Natural killer cell (primary cell): ENCODE data around the gene NR5A1. TPM values are rescaled to one million over a fixed set of nuclear protein-coding genes. Genes with fewer than 3 reads are reported as not detected.

Experiments used
- ATAC-seq, 3 donors: fragments of 150-1000 bp in 2 of 3; fragments of 200-7000 bp in 1 of 3; cut with Tn5 transposase; 1 replicate in 1 of 3; 2 replicates in 2 of 3; pipeline ENCODE4 v1.10.0; 2021; ENCODE audit warnings: mild to moderate bottlenecking in 2 of 3, moderate library complexity in 2 of 3
- DNase-seq, 2 donors: peaks; one replicate each; pipeline versions ENCODE4 v3.0.0 to v3.0.0-alpha.2; 2013 to 2021; ENCODE audit warnings: mixed read lengths in 1 of 2
- H3K27ac ChIP-seq: one replicate; pipeline ENCODE4 v1.5.1; 2013; ENCODE audit warnings: mild to moderate bottlenecking, low read length
- H3K27me3 ChIP-seq: one replicate; pipeline ENCODE4 v1.6.1; 2013; ENCODE audit warnings: low read length; ENCODE audit not compliant: control insufficient read depth, insufficient read depth
- H3K36me3 ChIP-seq: one replicate; pipeline ENCODE4 v1.6.1; 2013; ENCODE audit warnings: low read length; ENCODE audit not compliant: control insufficient read depth, insufficient read depth
- H3K4me1 ChIP-seq: one replicate; pipeline ENCODE4 v1.6.1; 2013; ENCODE audit warnings: low read length; ENCODE audit not compliant: control insufficient read depth, insufficient read depth
- H3K4me3 ChIP-seq: one replicate; pipeline ENCODE4 v1.5.1; 2013; ENCODE audit warnings: low read length
- H3K9me3 ChIP-seq: one replicate; pipeline ENCODE4 v1.6.1; 2013; ENCODE audit warnings: low read length; ENCODE audit not compliant: control insufficient read depth, insufficient read depth
- H3K27ac Mint-ChIP-seq, 2 donors: one replicate each; pipeline ENCODE4 v1.8.0; 2022; ENCODE audit warnings: mild to moderate bottlenecking in 2 of 2, mixed read lengths in 2 of 2, moderate library complexity in 1 of 2
- H3K27me3 Mint-ChIP-seq, 2 donors: one replicate each; pipeline ENCODE4 v1.8.0; 2022; ENCODE audit warnings: low read depth in 2 of 2, mixed read lengths in 2 of 2
- H3K36me3 Mint-ChIP-seq: one replicate; pipeline ENCODE4 v1.8.0; 2022; ENCODE audit warnings: mixed read lengths
- H3K4me1 Mint-ChIP-seq, 2 donors: one replicate each; pipeline ENCODE4 v1.8.0; 2022; ENCODE audit warnings: mixed read lengths in 2 of 2
- H3K4me3 Mint-ChIP-seq: one replicate; pipeline ENCODE4 v1.8.0; 2022; ENCODE audit warnings: mild to moderate bottlenecking, moderate library complexity, mixed read lengths
- H3K9me3 Mint-ChIP-seq, 2 donors: one replicate each; pipeline ENCODE4 v1.8.0; 2022; ENCODE audit warnings: mixed read lengths in 2 of 2
- whole genome bisulfite sequencing: methylation state at CpG from one replicate; pipeline ENCODE4 v1.1.7; 2013; ENCODE audit warnings: missing lambda C conversion rate; ENCODE audit not compliant: insufficient coverage; 5-methylcytosine and 5-hydroxymethylcytosine counted together
- intact Hi-C: fragments of 100-400 bp; cut with micrococcal nuclease; formaldehyde crosslinking; loops from one replicate; pipeline ENCODE4 v1.14.2; 2022
- total RNA-seq, 4 donors: library from RNA; stranded (reverse); fragments of 120-200 nt in 1 of 4; gene quantifications; one replicate each; pipeline versions ENCODE4 v1.2.3 to v1.2.4, GENCODE V29; 2013 to 2022
- TF ChIP-seq, protein P1 (sequence below): fragments of 200-600 bp; IDR thresholded peaks from one replicate; pipeline ENCODE4 v1.8.0; 2022; ENCODE audit warnings: antibody characterized with exemption

The NR5A1 gene
- total RNA-seq, 3 donors from 2014 or later (not counting 1 experiment from before 2014, with no cell fraction given), result not detected

DNA sequence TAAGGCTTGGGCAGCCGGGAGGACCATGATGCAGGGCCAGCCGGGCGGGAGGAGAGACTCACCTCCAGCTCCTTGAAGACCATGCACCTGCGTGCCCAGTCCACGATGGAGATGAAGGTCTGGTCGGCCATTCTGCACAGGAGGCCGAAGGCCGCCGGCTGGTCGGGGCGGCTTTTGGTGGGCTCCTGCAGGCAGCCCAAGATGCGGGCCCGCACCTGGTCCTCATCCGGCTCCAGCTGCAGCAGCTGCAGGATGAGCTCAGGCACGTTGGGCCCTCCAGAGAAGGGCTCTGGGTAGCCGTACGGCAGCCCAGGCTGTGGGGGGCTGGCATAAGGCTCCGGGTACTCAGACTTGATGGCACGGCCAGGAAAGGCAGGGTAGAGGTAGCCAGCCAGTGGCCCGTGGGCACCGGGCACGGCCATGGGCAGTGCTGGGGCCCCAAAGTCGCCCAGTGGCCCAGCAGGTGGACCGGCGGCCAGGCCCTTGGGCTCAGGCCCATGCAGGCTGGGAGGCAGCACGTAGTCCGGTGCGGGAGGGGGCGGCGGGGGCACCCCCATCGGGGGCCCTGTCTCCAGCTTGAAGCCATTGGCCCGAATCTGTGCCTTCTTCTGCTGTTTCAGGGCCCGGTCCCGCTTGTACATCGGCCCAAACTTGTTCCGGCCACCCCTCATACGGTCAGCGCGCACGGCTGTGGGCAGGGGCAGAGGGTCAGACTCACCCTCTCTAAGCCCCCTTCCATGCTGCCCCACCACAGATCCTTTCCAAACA lies 7.0 kb downstream of the NR5A1 start:
- Mint-ChIP-seq H3K27me3 (peaks cover 18 to 22% of the 10 kb centered on the region in 2 donors), H3K27ac (no peak overlapping the region), H3K36me3 (peaks cover 7% of the 10 kb centered on the region), H3K9me3 (no peaks in the 10 kb centered on the region), H3K4me3 (no peak overlapping the region), H3K4me1 (peaks cover 19 to 29% of the 10 kb centered on the region in 2 donors)
- TF ChIP-seq, protein P1, sequence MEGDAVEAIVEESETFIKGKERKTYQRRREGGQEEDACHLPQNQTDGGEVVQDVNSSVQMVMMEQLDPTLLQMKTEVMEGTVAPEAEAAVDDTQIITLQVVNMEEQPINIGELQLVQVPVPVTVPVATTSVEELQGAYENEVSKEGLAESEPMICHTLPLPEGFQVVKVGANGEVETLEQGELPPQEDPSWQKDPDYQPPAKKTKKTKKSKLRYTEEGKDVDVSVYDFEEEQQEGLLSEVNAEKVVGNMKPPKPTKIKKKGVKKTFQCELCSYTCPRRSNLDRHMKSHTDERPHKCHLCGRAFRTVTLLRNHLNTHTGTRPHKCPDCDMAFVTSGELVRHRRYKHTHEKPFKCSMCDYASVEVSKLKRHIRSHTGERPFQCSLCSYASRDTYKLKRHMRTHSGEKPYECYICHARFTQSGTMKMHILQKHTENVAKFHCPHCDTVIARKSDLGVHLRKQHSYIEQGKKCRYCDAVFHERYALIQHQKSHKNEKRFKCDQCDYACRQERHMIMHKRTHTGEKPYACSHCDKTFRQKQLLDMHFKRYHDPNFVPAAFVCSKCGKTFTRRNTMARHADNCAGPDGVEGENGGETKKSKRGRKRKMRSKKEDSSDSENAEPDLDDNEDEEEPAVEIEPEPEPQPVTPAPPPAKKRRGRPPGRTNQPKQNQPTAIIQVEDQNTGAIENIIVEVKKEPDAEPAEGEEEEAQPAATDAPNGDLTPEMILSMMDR, result no peak
- no peak for DNase-seq
- no peak overlapping the region for H3K4me3 ChIP-seq
- peaks cover 28% of the 10 kb centered on the region for H3K4me1 ChIP-seq
- H3K27me3 ChIP-seq, result peaks cover 11% of the 10 kb centered on the region
- no peaks in the 10 kb centered on the region for H3K36me3 ChIP-seq
- intact Hi-C loops, result no loop called here
- no peak overlapping the region for H3K27ac ChIP-seq
- ATAC-seq, result no peak
- WGBS, result 93% methylated on average over 40 of the region's 40 CpGs
- no peaks in the 10 kb centered on the region for H3K9me3 ChIP-seq

DNA sequence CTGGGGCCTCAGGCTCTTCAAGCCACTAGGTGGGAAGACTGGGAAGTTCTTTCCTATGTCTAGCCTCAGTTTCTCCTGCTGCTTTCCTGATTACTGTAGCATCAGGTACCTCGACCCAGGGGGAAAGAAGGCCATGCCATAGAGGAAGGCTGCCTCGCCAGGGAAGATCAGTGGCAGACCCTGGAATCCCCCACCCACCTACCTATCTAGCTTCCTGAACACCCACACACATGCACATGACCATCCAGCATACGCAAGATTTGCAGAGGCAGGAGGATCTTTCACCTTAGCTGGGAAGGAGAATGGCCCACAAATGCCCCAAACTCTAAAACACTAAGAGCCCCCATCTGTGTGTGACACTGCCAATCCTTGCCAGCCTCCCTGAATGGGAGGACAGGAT lies 8.0 kb downstream of the NR5A1 start:
- Mint-ChIP-seq H3K9me3 (no peaks in the 10 kb centered on the region), H3K4me1 (peaks cover 18 to 29% of the 10 kb centered on the region in 2 donors), H3K27me3 (peaks cover 16 to 18% of the 10 kb centered on the region in 2 donors), H3K4me3 (no peak overlapping the region), H3K36me3 (peaks cover 7% of the 10 kb centered on the region), H3K27ac (no peak overlapping the region)
- peaks cover 11% of the 10 kb centered on the region for H3K27me3 ChIP-seq
- no peak for DNase-seq
- H3K27ac ChIP-seq, result no peak overlapping the region
- H3K36me3 ChIP-seq, result no peaks in the 10 kb centered on the region
- peaks cover 30% of the 10 kb centered on the region for H3K4me1 ChIP-seq
- TF ChIP-seq, protein P1, result no peak
- intact Hi-C loops, result no loop called here
- WGBS, result 54% methylated on average over 3 of the region's 3 CpGs
- H3K4me3 ChIP-seq, result no peak overlapping the region
- H3K9me3 ChIP-seq, result no peaks in the 10 kb centered on the region
- no peak for ATAC-seq

DNA sequence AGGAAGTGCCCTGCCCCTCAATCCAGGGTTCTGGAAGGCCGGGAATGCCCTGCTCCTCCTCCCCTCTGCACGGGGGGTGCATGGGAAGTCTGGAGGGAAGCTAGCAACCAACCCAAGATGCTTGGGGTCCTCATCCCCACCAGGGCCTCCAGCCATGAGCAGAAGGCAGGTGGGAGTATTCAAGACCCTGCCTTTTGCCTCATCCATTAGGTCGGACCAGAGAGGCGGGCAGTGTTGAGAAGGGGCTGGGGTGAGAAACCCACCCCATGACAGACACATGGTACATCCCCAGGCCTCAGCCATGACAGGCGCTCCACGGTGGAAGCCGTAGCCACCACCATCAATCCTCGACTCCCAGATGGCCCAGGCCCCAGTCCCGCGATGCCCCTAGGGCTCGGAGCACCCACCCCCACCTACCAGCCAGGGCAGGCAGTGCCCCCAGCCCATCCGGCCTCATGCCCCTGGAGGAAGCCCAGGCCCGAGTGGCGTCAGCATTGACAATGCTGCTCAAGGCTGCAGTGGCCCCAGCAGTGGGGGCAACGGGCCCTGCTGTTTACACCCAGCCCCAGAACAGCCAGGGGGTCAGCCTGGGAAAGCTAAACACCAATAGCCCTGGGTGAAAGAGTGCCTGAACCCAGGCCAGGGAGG lies 8.6 kb downstream of the NR5A1 start:
- peaks cover 25% of the 10 kb centered on the region for H3K4me1 ChIP-seq
- no peak for ATAC-seq
- DNase-seq, result no peak
- TF ChIP-seq, protein P1, result no peak
- peaks cover 13 to 23% of the 10 kb centered on the region in 2 donors for H3K4me1 Mint-ChIP-seq
- no peak overlapping the region for H3K4me3 ChIP-seq
- H3K9me3 ChIP-seq, result no peaks in the 10 kb centered on the region
- H3K4me3 Mint-ChIP-seq, result no peak overlapping the region
- intact Hi-C loops, result no loop called here
- H3K36me3 ChIP-seq, result no peaks in the 10 kb centered on the region
- H3K9me3 Mint-ChIP-seq, result no peaks in the 10 kb centered on the region
- H3K27me3 Mint-ChIP-seq, result peaks cover 10 to 13% of the 10 kb centered on the region in 2 donors
- 91% methylated on average over 15 of the region's 15 CpGs for WGBS
- peaks cover 6% of the 10 kb centered on the region for H3K27me3 ChIP-seq
- no peak overlapping the region for H3K27ac Mint-ChIP-seq
- H3K36me3 Mint-ChIP-seq, result peaks cover under 1% of the 10 kb centered on the region
- no peak overlapping the region for H3K27ac ChIP-seq
